IMR-90 (cell line): ENCODE data around the gene TMEM52B. TPM values are rescaled to one million over a fixed set of nuclear protein-coding genes. Genes with fewer than 3 reads are reported as not detected.

Source experiments
- ATAC-seq: fragments of 200-7000 bp; cut with Tn5 transposase; 2 replicates; pipeline ENCODE4 v1.9.1; 2020; ENCODE audit warnings: low read depth, mild to moderate bottlenecking, moderate library complexity
- BruUV-seq: library from RNA; stranded (reverse); fragments of 400-500 nt; replicated peaks from 2 replicates; lab custom pipeline; 2021; lab: Mats Ljungman, UMichigan
- CTCF ChIA-PET: fragments of 300-600 bp; formaldehyde crosslinking; extraction: SDS; loops from one replicate; lab custom pipeline; 2021; ENCODE audit warnings: antibody characterized with exemption; lab: Yijun Ruan, JAX
- POLR2A ChIA-PET: fragments of 300-600 bp; sonication (Branson Sonifier 250); formaldehyde crosslinking; loops from one replicate; lab custom pipeline; 2022; ENCODE audit warnings: antibody characterized with exemption; ENCODE audit not compliant: unreplicated experiment; lab: Charles Lee
- DNase-seq: peaks from one replicate; pipeline ENCODE4 v3.0.0; 2013
- H2AFZ ChIP-seq: replicated peaks from 2 replicates; pipeline ENCODE3; 2013; ENCODE audit warnings: low read length, mild to moderate bottlenecking; ENCODE audit not compliant: poor library complexity
- H2AK5ac ChIP-seq: 2 replicates; pipeline ENCODE4 v1.6.1; 2013; ENCODE audit warnings: low read depth, low read length, inconsistent platforms
- H2AK9ac ChIP-seq: replicated peaks from 2 replicates; pipeline ENCODE3; 2013; ENCODE audit warnings: mild to moderate bottlenecking, low read depth, low read length, moderate library complexity; ENCODE audit not compliant: poor library complexity
- H2BK120ac ChIP-seq: 2 replicates; pipeline ENCODE4 v1.6.1; 2013; ENCODE audit warnings: low read depth, low read length, inconsistent platforms
- H2BK15ac ChIP-seq: 3 replicates; pipeline ENCODE4 v1.6.1; 2013; ENCODE audit warnings: low read depth, low read length, inconsistent platforms
- H2BK20ac ChIP-seq: 2 replicates; pipeline ENCODE4 v1.6.1; 2013; ENCODE audit warnings: low read depth, mild to moderate bottlenecking, inconsistent platforms, low read length, moderate library complexity
- H2BK5ac ChIP-seq: 2 replicates; pipeline ENCODE4 v1.6.1; 2013; ENCODE audit warnings: mild to moderate bottlenecking, low read depth, low read length, inconsistent platforms; ENCODE audit not compliant: poor library complexity, severe bottlenecking
- H3K14ac ChIP-seq: replicated peaks from 2 replicates; pipeline ENCODE4 v1.6.1; 2013; ENCODE audit warnings: low read depth, low read length, inconsistent platforms
- H3K18ac ChIP-seq: 2 replicates; pipeline ENCODE4 v1.6.1; 2013; ENCODE audit warnings: low read depth, low read length, control low read depth
- H3K23ac ChIP-seq: 2 replicates; pipeline ENCODE4 v1.6.1; 2013; ENCODE audit warnings: low read depth, low read length, inconsistent platforms
- H3K27ac ChIP-seq: 2 replicates; pipeline ENCODE4 v1.5.1; 2013; ENCODE audit warnings: mild to moderate bottlenecking, control low read depth, low read length; ENCODE audit not compliant: insufficient read depth
- H3K27me3 ChIP-seq: 2 replicates; pipeline ENCODE4 v1.6.1; 2013; ENCODE audit warnings: low read length; ENCODE audit not compliant: control insufficient read depth, insufficient read depth
- H3K36me3 ChIP-seq: 2 replicates; pipeline ENCODE4 v1.6.1; 2013; ENCODE audit warnings: low read length, mixed read lengths; ENCODE audit not compliant: control insufficient read depth, insufficient read depth
- H3K4ac ChIP-seq: 2 replicates; pipeline ENCODE4 v1.6.1; 2013; ENCODE audit warnings: low read depth, low read length, inconsistent platforms
- H3K4me1 ChIP-seq: 2 replicates; pipeline ENCODE4 v1.6.1; 2013; ENCODE audit warnings: low read length, mixed read lengths; ENCODE audit not compliant: control insufficient read depth, insufficient read depth
- H3K4me2 ChIP-seq: 2 replicates; pipeline ENCODE4 v1.6.1; 2013; ENCODE audit warnings: low read depth, mild to moderate bottlenecking, control low read depth, low read length, moderate library complexity
- H3K4me3 ChIP-seq: 2 replicates; pipeline ENCODE4 v1.5.1; 2013; ENCODE audit warnings: low read depth, mild to moderate bottlenecking, control low read depth, low read length, moderate library complexity; ENCODE audit not compliant: insufficient read depth
- H3K56ac ChIP-seq: 2 replicates; pipeline ENCODE4 v1.6.1; 2013; ENCODE audit warnings: low read length, inconsistent platforms; ENCODE audit not compliant: insufficient read depth; ENCODE audit errors: extremely low read depth
- H3K79me1 ChIP-seq, 2 experiments: 2 replicates each; pipeline ENCODE4 v1.6.1; 2013; ENCODE audit warnings: low read length in 2 of 2, inconsistent platforms in 1 of 2, low read depth in 1 of 2
- H3K9ac ChIP-seq: 2 replicates; pipeline ENCODE4 v1.6.1; 2013; ENCODE audit warnings: low read depth, low read length, control low read depth
- H3K9me1 ChIP-seq: 2 replicates; pipeline ENCODE4 v1.6.1; 2013; ENCODE audit warnings: low read length, inconsistent platforms; ENCODE audit not compliant: insufficient read depth
- H3K9me3 ChIP-seq: 2 replicates; pipeline ENCODE4 v1.6.1; 2013; ENCODE audit warnings: low read length; ENCODE audit not compliant: control insufficient read depth, insufficient read depth
- H4K20me1 ChIP-seq: 2 replicates; pipeline ENCODE4 v1.6.1; 2013; ENCODE audit warnings: low read length, inconsistent platforms; ENCODE audit not compliant: insufficient read depth
- H4K5ac ChIP-seq: 2 replicates; pipeline ENCODE4 v1.6.1; 2013; ENCODE audit warnings: mild to moderate bottlenecking, low read depth, low read length, control low read depth
- H4K8ac ChIP-seq, 2 experiments: 2 replicates each; pipeline ENCODE4 v1.6.1; 2013; ENCODE audit warnings: low read depth in 2 of 2, low read length in 2 of 2, control low read depth in 1 of 2, inconsistent platforms in 1 of 2
- H4K91ac ChIP-seq: 2 replicates; pipeline ENCODE4 v1.6.1; 2013; ENCODE audit warnings: low read depth, low read length, inconsistent platforms; ENCODE audit not compliant: insufficient read depth
- NFE2L2 ChIP-seq: fragments of 150-350 bp; IDR thresholded peaks from 2 replicates; pipeline ENCODE4 v1.6.1; 2016; ENCODE audit warnings: low read depth, mild to moderate bottlenecking, low read length
- RCOR1 ChIP-seq: IDR thresholded peaks from 2 replicates; pipeline ENCODE4 v1.6.1; 2012; ENCODE audit warnings: mild to moderate bottlenecking, low read length, improper control_type of control experiment; ENCODE audit not compliant: insufficient replicate concordance
- USF2 ChIP-seq: fragments of 150-350 bp; IDR thresholded peaks from 2 replicates; pipeline ENCODE4 v1.6.1; 2017; ENCODE audit warnings: mild to moderate bottlenecking, antibody characterized with exemption, low read length, low read depth
- WGBS, 2 experiments: methylation state at CpG; one replicate each; pipeline versions ENCODE4 v1.1.5 to v1.1.7; 2013; ENCODE audit warnings: missing lambda C conversion rate in 2 of 2; ENCODE audit not compliant: insufficient read length in 1 of 2; ENCODE audit errors: extremely low coverage in 2 of 2; 5-methylcytosine and 5-hydroxymethylcytosine counted together
- dilution Hi-C: fragments of 300-500 bp; cut with HindIII; formaldehyde crosslinking; loops from one replicate; pipeline ENCODE4 v1.14.3; 2018; ENCODE audit warnings: low sequenced_read_pairs; ENCODE audit not compliant: unreplicated experiment
- in situ Hi-C: fragments of 300-500 bp; cut with MboI; formaldehyde crosslinking; loops from 3 replicates; pipeline ENCODE4 v1.14.3; 2019; ENCODE audit warnings: low sequenced_read_pairs, inconsistent platforms, mixed read lengths
- intact Hi-C: fragments of 100-400 bp; cut with micrococcal nuclease; formaldehyde crosslinking; loops from 2 replicates; pipeline ENCODE4 v1.10.0; 2022
- polyA plus RNA-seq, 3 experiments: library from polyadenylated mRNA; depleted of rRNA; stranded (reverse); fragments of >200 nt; gene quantifications; 2 replicates each; pipeline ENCODE4 v1.2.3, GENCODE V29; 2012; ENCODE audit warnings: low replicate concordance in 1 of 3
- total RNA-seq: library from RNA; depleted of rRNA; stranded (reverse); fragments of >200 nt; gene quantifications from 2 replicates; pipeline ENCODE4 v1.2.3, GENCODE V29; 2012

TMEM52B gene
- total and polyA plus RNA-seq, 2 of the 4 experiments (the other 2 are of a cell fraction), result 2.0 to 3.6 TPM

- Histone ChIP-seq H2AK5ac (no peak overlapping the region), H3K14ac (no peak overlapping the region), H2BK20ac (no peak overlapping the region), H4K5ac (no peak overlapping the region), H3K9me3 (no peaks in the 10 kb centered on the region), H3K56ac (no peak overlapping the region), H3K18ac (no peak overlapping the region), H3K4me1 (no peaks in the 10 kb centered on the region), H3K27ac (no peak overlapping the region), H3K4me3 (no peak overlapping the region), H2AFZ (no peak overlapping the region), H3K79me1 (no peaks in the 10 kb centered on the region), H3K4me2 (no peak overlapping the region), H4K20me1 (no peaks in the 10 kb centered on the region), H3K23ac (no peak overlapping the region), H2BK15ac (no peak overlapping the region), H2BK5ac (no peak overlapping the region), H2AK9ac (no peak overlapping the region), H3K9me1 (no peaks in the 10 kb centered on the region), H4K8ac (no peak overlapping the region), H4K91ac (no peak overlapping the region; the same call in 1 of the 2 replicates), H3K9ac (no peak overlapping the region), H3K4ac (no peak overlapping the region), H3K36me3 (no peaks in the 10 kb centered on the region), H2BK120ac (0 out of 2 replicates have a peak overlapping the region, but pooled peaks have one; percentile 4), H3K27me3 (no peaks in the 10 kb centered on the region)
- CTCF ChIA-PET, result interaction anchor here (0.6 kb wide), 1 partner anchor 92 kb away, joined by 3 read pairs; no protein-coding TSS in a partner anchor
- WGBS, 2 experiments, result no CpG with 5 or more reads among the region's 3 CpGs
- dilution Hi-C loops, result no loop called here
- no TSS peak for BruUV-seq
- POLR2A ChIA-PET, result no interaction called here
- ATAC-seq (no peak), DNase-seq (no peak)
- TF ChIP-seq NFE2L2 (no peak), RCOR1 (no peak), USF2 (no peak)
- intact Hi-C loops, result no loop called here
- in situ Hi-C loops, result no loop called here
Observed at GRCh38 chr12:10159280-10159679, 19.6 kb upstream of the TMEM52B start.
